ENCODE measurements around the gene RASGRF2.

GRCh38 chr5:81081461-81081835, 121.3 kb downstream of the RASGRF2 start:
- TF ChIP-seq CTCF (IDR thresholded peaks at IDR 0.05; ENCODE audit: low read depth, low read length) (no peak), POLR2A (IDR thresholded peaks at IDR 0.05; ENCODE audit: extremely low read depth, insufficient read length) (no peak)
